HG02938 (cell line): ENCODE results near the gene ZSWIM3.
"Not testable (repeated sequence)": the region's sequence is repeated elsewhere in the genome, so short reads cannot be mapped to it uniquely, and the experiment has no call there.

Experiments
- ATAC-seq: cut with Tn5 transposase; IDR thresholded peaks from one replicate; pipeline ENCODE4 v1.9.1; 2021; ENCODE audit warnings: mild to moderate bottlenecking, moderate library complexity; ENCODE audit not compliant: unreplicated experiment

ZSWIM3 gene

GRCh38 chr20:45857114-45857881 lies at the start of gene ZSWIM3, which contains the start of gene ACOT8:
ZSWIM3 (plus strand) TSS chr20:45857614; CDS start chr20:45857826, 212 bp downstream.
ACOT8 (minus strand) TSS chr20:45857392; CDS start chr20:45857315, 77 bp downstream.
- ATAC-seq: peak; percentile 95

GRCh38 chr20:45810191-45810970 lies 47.0 kb upstream of the ZSWIM3 start:
- ATAC-seq: no peak

GRCh38 chr20:45812157-45813005 lies 45.0 kb upstream of the ZSWIM3 start, which contains the start of gene UBE2C:
UBE2C (plus strand) TSS chr20:45812644; CDS start chr20:45812696, 52 bp downstream.
- peak; percentile 97 for ATAC-seq

GRCh38 chr20:45813006-45813340 lies 44.4 kb upstream of the ZSWIM3 start:
- ATAC-seq: no peak

GRCh38 chr20:45813489-45813888 lies 43.9 kb upstream of the ZSWIM3 start:
- no peak for ATAC-seq

DNA sequence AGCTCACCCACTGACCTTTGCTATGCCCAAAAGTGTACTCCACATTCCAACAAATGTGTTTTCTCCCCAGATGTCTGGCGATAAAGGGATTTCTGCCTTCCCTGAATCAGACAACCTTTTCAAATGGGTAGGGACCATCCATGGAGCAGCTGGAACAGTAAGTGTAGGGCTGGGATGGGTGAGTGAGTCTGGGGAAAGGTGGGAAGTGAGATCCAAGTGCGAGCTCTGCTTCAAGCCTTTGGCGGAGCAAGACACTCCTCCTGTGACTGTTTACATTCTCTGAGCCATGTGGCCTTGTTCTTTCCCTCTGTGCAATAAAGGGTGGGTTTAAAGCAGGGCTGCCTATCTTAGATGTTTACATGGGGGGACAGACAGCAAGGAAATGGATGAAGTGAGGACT lies 43.1 kb upstream of the ZSWIM3 start:
- ATAC-seq: no peak

- no peak for ATAC-seq
Measured at GRCh38 chr20:45816951-45817350, 40.5 kb upstream of the ZSWIM3 start.

DNA sequence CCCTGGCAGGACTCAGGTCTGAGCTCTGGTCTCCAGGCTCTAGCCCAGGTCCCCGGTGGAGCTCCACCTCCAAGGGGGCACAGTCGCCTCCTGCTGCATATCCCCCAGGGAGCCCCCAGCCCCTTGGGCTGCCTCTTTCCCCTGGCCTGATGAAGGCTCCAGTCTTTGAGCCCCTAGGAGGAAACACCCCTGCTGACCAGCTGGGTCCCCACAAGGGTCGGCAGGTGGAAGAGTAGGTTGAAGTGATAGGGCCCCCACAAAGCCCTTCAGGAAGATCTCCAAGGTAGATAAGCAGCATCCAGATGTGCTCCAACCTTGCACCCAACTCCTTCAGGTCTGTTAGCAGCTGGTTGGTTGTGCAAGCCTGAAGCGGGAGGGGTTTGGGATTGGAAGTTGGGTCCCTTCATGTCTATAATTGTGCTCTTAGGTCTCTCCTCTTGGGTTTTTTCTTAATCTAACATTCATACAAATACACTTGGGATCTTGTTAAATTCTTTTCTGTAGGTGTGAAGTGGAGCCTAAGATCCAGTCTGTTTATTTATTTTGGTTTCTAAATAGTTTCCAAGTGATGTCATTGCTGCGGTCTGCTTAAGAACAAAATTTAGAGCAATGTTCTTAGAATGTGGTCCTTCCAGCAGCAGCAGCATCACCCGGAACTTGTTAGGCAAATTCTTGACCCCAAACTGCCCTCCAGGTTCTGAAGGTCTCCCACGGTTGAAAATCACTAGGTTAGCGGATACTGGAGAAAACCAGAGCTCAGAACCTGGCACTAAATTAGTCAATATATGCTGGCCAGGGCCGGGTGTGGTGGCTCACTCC lies 39.8 kb upstream of the ZSWIM3 start:
- no peak for ATAC-seq

DNA sequence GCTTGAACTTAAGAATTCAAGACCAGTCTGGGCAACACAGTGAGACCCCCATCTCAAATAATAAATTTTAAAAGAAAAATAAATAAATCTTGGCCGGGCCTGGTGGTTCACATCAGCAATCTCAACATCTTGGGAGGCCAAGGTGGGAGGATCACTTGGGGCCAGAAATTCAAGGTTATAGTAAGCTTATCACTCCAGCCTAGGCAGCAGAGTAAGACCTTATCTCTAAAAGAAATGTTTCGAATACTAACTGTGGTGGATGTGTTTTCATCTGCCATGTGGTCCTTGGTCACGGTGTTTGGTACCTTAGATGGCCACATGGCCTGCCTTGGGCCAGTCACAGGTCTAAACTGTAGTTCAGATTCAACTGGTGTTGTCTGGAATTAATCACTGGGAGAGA lies 39.2 kb upstream of the ZSWIM3 start:
- no peak for ATAC-seq

GRCh38 chr20:45819466-45819865 lies 37.9 kb upstream of the ZSWIM3 start:
- no peak for ATAC-seq

- no peak for ATAC-seq
Measured at GRCh38 chr20:45821947-45822346, 35.5 kb upstream of the ZSWIM3 start.

DNA sequence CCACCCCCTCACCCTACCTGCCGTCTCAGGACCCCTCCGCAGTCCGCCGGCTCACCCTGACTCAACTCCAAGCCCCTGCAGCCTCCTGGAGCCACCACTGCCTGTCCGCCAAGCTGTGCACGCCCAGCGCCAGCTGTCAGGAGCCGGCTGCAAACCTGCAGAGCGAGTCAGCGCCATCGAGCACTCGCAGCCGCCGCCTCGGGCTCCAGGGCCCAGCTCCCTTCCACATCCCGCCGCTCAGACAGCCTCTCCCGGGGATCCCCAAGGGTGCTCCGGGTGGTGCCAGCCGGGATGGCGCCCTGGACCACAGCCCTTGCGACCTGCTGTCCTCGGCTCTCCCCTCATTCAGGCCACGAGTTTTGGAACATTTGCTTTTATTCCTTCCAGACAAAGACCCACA lies 34.6 kb upstream of the ZSWIM3 start:
- ATAC-seq: no peak

GRCh38 chr20:45823949-45824835 lies 33.2 kb upstream of the ZSWIM3 start:
- ATAC-seq: no peak

GRCh38 chr20:45826381-45827019 lies 30.9 kb upstream of the ZSWIM3 start:
- no peak for ATAC-seq

GRCh38 chr20:45827030-45827652 lies 30.3 kb upstream of the ZSWIM3 start, which contains the start of gene TNNC2:
TNNC2 (minus strand) TSS chr20:45827312; CDS start chr20:45827248, 64 bp downstream.
- no peak for ATAC-seq

- no peak for ATAC-seq
Measured at GRCh38 chr20:45827712-45828111, 29.7 kb upstream of the ZSWIM3 start.

DNA sequence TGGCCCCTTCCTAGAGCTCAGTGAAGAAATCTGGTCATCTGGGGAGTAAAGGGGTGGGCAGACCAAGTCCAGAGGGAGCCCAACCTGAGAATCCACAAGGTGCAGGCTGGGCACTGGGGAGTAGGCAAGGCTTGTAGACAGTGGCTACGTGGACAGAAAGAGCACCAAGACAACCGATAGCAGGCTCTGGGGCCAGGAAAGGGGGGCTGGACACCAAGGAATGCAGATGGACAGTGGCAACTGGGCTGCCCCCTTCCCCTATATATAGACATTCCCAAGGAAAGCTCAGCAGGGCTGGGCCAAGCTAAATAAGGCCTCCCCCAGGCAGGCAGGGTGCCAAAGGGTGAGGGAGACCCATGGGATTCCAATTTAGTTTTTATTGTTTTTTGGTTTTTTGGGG lies 28.8 kb upstream of the ZSWIM3 start:
- no peak for ATAC-seq

DNA sequence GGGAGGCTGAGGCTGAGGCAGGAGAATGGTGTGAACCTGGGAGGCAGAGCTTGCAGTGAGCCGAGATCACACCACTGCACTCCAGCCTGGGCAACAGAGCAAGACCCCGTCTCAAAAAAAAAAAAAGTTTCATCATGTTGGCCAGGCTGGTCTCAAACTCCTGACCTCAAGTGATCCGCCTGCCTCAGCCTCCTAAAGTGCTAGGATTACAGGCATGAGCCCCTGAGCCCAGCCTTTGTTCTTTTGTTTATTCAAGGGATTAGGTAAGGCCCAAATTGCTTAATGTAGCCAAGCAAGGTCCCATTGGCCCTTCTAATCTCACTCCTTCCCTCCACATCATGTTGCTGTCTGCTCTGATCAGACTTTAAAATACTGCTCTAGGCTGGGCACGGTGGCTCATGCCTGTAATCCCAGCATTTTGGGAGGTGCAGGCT lies 27.7 kb upstream of the ZSWIM3 start:
- not testable (repeated sequence) for ATAC-seq
